Fibroblast of skin of left quadriceps (primary cell): Measurements from ENCODE around the gene RASD1.
"Not testable (repeated sequence)": the region's sequence is repeated elsewhere in the genome, so short reads cannot be mapped to it uniquely, and the experiment has no call there.

Experiments
- DNase-seq, 2 experiments: peaks; one replicate each; pipeline ENCODE4 v3.0.0-alpha.2; 2013; ENCODE audit warnings: low read depth in 2 of 2

Gene RASD1

DNA sequence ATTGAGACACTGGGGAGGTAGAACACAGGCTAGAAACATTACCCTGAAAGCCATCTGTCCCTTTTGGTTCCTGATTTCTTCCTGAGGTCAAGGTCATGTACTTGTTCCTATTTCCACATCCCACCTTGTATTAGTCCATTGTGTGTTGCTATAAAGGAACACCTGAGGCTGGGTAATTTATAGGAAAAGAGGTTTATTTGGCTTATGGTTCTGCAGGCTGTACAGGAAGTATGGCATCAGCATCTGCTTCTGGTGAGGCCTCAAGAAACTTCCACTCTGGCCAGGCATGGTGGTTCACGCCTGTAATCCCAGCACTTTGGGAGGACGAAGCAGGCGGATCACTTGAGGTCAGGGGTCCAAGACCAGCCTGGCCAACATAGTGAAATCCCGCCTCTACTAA lies 26.8 kb downstream of the RASD1 start:
- DNase-seq, result no peak

DNA sequence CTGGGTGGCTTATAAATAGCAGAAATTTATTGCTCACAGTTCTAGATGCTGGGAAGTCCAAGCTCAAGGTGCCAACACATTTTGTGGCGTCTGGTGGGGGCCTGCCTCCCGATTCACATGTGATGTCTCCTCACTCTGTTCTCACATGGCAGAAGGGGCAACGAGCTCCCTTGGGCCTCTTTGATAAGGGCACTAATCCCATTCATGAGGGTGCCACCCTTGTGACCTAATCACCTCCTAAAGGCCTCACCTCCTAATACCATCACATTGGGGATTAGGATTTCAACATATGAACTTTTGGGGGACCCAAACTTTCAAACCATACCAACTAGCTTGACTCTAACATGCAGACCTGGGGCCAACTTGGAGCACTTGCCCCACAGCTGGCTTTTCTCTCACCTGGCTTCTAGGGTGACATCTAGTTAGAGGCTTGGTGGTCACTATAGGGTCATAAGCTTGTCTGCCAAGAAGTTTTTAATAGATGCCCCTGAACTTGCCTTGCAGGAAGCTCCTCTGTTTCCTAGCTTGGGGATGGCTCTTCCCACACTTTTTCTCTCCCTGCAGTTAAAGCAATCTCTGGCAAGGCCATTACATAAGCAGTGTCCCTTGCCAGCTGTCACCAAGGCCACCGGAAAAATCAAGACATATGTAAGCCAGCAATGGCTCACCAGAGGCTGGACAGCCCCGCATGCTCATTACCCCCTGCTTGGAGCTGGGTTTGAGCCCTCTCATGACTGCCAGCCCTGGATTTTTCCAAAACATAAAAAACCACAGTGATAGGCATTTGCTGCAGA lies 27.8 kb downstream of the RASD1 start:
- DNase-seq, result no peak

DNA sequence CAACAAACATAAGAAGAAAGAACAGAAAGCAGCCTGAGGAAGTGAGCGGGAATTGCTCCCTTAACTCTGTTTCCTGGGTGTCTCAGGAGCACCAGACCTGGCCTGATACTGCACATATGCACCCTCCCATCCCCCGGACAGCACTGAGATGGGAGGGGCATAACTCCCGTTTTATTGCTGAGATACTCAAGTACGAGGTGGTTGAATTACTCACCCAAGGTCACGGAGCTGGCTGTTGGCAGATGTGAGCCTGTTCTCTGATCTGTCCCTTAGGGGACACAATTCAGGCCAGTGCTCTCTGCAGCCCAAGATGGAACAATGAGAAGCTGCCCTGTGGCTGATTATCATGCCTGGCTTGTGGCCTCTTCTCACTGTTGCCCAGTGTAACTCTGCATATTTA lies 28.5 kb downstream of the RASD1 start:
- DNase-seq, result no peak

DNA sequence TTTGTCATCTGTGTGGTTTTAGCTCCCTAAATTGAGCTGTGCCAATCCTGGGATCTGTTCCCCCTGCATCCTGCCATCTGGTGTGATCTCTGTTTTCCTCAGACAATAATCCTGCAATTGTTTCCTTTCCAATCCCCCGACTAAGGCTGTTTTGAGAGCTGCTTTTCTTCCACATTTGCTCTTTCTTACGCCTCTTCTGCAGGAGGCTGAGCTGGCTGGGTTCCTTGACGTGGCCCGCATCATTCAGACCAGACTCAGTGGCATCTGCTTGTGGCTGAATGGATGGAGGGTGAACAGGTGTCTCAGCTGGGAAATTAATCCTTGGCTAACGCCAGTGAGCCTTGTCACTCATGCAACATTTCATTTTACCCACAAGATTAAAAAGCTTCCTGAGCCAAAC lies 29.2 kb downstream of the RASD1 start:
- DNase-seq, result no peak

DNA sequence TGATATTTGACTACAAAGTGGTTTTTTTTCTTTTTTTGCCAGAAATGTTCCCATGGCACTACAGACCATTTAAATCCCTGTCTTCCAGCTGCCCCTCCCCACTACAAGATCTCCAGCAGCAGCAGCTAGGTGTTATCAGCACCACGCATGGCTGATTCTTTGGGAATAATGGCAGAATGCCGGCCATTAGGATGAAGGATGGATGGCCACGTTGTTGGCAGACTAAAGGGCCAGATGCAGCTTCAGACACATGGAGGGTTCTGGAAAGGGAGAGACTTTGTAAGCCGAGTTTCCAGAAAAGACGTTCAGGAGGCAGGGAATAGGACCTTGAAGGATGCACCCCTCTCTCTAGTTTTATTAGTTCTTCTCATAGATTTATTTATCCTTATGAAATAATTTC lies 29.7 kb downstream of the RASD1 start:
- no peak for DNase-seq

DNA sequence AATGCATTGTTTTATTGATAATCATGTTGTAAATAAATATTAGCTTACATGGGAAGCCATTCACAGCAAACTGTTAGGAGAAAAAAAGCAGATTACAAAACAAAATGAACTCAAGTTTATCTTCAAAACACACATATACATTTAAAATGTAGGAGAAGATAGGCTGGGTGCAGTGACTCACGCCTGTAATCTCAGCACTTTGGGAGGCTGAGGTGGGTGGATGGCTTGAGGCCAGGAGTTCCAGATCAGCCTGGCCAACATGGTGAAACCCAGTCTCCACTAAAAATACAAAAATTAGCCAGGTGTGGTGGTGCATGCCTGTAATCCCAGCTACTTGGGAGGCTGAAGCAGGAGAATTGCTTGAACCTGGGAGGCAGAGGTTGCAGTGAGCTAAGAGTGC lies 30.3 kb downstream of the RASD1 start:
- not testable (repeated sequence) for DNase-seq

DNA sequence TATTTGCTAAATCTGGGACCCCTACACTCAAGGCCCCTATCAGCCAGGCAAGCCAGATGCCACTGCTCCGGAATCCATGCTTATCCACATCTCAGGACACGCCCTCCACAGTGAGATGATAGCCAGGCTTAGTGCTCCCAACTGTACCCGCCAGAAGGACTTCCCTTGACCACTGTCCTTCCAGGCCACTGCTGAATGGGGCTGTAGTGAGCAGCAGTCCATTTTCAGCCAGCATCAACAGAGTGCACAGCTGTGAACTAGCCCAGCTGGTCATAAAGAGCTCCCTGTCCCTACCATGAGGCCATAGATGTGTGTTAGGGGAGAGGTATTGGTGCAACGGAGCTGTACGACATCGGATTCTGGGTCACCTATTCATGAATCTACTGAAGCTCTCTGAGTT lies 32.4 kb downstream of the RASD1 start:
- DNase-seq, result no peak

DNA sequence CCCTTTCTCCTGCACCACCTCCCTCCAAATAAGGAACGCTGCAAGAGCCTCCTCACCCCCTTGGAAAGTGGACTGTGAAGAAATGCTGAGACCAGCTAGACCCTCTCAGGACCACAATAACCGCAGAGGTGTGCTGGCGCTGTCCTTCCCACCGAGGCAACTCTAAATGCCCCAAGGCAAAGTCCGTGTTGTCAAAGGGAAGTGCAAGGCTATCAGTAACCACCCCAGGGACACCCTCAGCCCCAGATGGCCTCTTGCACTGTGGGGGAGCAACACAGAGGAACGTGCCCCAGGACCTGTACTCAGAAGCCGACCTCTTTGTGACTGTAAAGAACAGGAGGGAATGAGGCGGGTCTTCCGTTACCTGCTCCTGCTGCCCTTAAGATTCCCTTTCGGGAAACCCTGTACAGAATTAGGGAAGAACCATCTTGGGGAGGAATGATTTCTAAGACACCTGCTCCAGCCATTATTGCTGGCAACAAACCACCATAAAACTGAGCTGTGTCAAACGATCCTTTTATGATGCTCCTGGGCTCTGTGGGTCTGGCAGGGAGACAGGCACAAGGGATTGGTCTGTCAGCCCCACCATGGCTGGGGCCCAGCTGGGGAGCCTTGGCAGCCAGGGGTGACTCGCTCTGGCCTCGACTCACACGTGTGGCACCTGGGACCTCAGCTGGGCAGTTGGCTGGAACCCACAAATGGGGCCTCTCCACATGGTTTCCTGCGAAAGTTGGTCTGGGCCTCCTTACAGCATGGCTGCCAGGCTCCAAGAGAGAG lies 34.0 kb downstream of the RASD1 start:
- DNase-seq, result no peak

DNA sequence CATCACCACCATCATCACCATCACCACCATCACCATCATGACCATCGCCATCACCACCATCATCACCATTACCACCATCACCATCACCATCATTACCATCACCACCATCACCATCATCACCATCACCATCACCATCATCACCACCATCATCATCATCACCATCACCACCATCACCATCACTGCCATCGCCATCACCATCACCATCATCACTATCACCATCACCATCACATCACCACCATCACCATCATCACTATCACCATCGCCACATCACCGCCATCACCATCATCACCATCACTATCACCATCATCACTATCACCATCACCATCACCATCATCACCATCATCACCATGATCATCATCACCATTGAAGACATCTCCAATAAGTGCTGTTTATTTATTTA lies 36.2 kb downstream of the RASD1 start:
- no peak for DNase-seq

DNA sequence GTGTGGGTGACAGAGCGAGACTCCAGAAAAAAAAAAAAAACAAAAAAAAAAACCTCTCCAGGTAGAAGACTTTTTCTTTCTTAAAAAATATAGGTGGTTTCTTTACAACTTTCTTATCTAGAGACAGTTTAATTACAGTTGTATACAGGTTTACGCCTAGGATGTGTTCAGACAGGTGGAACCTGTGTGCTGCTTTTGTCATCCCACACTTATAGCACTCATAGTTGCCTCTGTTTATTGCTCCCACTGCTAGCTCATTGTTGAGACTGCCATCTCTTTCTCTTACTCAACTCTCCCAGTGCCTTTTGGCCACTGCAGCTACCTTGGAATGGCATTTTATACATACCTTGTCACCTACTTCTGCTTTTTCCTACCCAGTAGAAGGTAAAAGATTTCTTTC lies 38.5 kb downstream of the RASD1 start:
- no peak for DNase-seq

DNA sequence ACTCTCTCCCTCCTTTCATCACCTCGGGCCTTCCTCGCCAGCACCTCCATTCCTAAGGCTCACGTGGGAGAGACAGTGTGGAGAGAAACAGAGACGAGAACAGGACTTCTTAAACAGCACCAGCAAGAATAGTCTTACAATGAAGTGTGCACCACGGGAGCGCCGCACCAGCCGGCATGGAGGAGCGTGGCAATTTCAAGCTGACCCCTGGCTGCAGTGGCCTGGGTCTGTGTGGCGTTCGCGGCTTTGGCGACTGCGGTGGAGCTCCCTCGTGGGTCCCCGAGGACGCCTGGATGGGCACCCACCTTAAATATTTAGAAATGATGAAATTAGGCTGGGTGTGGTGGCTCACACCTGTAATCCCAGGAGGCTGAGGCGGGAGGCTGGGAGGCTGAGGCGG lies 39.9 kb downstream of the RASD1 start:
- DNase-seq, result no peak

DNA sequence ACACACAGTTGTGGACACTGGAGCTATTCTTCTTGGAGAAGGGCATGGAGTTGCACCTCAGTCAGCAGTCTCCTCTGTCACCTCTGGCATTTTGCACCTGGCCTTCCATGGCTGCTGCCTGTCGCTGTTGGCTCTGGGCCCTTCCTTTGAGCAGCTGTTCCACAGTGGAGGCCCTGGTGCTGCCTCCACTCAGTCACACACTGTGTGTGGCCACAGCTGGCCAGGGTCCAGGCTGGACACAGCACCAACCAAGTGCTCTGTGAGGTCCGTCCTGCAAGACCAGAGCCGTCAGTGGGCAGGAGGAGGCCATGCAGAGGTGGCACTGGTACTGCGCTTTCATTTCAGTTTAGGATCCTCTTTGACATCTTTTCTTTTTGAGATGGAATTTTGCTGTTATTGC lies 41.0 kb downstream of the RASD1 start:
- DNase-seq, result no peak

DNA sequence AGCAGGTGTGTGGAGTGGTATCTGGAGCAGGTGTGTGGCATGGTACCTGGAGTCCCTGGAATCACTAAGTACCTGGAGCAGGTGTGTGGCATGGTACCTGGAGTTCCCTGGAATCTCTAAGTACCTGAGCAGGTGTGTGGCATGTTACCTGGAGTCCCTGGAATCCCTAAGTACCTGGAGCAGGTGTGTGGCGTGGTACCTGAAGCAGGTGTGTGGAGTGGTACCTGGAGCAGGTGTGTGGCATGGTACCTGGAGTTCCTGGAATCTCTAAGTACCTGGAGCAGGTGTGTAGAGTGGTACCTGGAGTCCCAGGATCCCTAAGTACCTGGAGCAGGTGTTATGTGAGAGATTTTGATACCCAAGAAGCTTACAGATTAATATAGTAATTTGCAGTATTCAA lies 41.5 kb downstream of the RASD1 start:
- DNase-seq, result not testable (repeated sequence)

DNA sequence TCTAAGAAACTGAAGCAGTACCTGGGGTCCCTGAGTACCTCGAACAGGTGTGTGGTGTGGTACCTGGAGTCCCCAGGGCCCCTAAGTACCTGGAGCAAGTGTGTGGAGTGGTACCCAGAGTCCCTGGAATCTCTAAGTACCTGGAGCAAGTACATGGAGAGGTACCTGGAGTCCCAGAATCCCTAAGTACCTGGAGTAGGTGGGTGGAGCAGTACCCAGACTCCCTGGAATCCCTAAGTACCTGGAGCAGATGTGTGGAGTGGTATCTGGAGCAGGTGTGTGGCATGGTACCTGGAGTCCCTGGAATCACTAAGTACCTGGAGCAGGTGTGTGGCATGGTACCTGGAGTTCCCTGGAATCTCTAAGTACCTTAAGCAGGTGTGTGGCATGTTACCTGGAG lies 41.9 kb downstream of the RASD1 start:
- DNase-seq, result no peak

DNA sequence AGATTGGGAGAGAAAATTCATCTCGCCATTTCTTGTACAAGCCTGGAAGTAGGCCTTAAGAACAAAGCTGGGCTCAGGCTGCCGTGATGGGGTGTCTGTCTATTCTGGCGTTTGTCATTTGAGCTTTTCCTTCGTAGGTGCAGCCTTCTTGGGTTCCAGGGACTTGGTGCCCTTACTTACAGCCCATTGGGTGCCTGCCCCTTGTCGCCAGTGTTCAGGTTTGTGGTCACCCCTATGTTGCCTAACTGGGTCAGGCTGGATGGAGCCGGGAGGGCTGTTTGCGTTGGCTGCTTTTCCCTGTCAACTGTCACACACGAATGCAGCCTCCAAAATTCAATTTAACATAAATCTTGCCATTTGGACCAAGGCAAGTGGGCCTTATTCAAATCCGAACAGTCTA lies 43.1 kb downstream of the RASD1 start:
- DNase-seq, result no peak

DNA sequence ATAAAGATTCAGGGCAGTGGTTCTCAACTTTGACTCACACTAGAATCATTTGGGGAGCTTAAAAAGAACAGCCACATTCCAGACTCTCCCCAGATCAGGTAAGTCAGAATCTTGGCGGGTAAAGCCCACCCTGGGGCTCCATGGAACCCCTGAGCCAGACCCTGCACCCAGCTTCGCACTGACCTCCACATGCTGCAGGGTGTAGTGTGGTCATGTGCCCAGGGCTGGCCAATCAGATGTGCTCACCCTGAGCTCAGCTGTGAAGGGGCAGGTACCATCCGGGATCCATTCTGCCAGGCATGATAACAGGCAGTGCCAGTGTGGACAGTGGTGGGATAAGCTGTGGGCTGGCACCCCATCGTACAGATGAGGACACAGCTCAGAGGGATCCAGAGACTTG lies 47.5 kb downstream of the RASD1 start:
- DNase-seq, result no peak

DNA sequence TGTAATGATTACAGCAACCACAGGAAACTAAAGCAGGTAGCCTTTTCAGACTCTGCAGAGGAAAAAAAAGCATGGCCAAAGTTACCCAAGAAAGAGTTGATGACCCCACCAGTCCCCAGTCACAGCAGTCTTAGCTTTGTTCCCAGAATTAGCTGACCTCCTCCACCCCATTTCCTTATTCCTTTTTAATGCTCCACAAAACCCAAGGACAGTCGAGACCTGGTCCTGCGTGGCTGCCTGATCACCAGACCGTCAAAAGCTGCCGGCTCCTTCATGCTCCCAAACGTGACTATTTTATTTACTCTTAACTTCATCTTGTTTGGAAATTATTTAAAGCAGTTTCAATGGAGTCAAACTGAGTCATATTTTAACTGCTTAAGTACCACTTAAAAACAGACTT lies 48.1 kb downstream of the RASD1 start:
- no peak for DNase-seq

DNA sequence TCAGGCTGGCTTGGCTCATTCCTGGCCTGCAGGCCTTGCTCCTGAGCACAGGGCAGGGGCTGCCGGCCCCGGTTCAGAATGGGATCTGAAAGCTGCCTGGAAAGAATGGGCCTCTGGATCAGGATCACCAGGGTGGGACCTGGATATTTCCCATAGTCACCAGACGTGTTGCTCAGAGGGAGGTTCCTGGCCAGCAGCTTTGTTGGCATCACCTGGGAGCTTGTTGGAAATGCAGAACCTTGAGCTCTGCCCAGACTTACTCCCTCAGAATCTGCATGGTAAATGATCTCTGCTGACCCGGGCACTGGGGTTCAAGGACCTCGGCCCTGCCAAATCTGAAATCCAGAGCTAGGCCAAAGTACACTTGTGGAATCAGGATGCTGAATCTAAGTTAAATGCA lies 48.9 kb downstream of the RASD1 start:
- no peak for DNase-seq

DNA sequence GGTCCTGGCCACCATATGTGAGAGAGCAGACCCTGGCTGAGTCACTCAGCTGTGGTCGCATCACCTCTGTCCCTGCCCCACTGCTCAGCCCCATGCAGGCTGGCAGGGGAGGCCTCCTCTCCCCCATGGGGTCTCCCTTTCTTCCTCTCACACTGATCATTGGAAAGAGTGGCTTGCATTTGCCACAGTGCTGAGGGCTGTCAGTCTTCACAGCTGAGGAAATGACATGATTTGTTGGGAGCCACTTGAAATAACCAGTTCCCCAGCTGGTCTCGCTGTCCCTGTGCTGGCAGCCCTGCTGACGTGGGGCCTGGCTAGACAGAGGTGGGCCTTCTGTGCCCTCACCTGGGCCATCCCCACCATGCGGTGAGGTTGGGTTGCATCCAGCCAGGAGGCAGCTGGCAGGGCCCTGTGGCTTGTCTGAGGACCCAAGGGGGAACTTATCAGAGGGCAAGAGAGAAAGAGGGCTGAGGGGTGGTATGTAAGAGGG lies 49.5 kb downstream of the RASD1 start:
- DNase-seq, result no peak

DNA sequence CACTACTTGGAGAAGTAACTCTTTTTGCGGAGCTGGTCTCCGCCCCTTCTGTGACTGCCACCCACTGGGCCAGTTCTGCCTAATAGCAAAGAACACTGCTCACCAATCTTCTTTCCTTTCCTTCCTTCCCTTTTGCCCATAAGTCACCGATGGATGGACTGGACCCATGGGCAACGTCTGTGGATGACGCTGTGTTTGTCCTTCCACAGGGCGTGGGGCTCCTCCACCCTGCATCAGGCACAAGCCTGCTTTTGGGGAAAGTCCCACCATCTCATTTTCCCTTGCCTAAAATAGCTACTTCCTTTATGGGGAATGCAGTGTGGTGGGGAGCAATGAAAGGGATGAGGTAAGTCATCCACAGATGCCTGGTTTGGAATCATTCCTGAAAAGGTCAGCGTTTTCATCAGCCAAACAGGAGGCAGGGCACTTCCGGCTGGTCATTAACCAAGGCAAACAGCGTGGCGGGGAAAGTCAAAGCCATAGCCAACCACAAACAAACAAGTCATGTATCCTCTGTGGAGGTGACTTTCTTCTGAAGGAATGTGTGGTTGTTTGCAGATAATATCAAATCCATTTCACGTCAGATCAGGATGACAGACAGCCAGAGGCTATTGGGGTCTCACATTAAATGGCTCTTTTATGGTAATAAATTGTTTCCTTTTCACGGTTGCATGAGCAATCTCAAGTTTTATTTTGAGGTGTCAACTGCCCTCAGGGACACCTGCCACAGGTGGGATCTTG lies 50.1 kb downstream of the RASD1 start:
- DNase-seq, result peak; percentile 59 to 64

DNA sequence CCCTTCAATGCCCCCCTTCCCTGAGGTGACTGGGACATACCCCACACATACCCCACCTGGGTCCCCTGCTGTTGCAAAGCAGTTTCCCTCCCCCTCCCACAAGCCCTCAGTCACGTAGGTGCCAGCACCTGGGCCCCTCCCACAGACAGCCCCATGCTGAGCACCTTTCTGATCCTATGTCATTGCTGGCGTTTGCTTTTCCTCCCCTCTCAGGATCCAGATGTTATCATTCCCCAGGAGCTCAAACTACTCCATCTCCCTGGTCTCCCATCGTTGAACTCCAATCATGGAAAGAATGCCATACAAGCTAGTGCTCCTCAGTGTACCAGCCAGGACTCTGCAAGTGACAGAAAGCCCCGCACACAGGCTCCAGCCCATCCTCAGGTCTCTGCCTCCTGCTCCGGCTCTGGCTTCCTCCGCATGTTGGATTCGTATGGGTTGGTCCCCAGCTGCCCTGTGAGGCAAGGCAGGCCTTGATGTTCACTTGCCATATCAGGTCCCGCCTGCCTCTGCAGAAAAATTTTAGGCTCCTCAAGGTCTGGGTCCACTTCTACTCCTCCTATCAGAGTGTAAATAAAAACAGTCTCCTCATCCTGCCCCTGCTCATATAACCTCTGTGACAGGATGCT lies 50.8 kb downstream of the RASD1 start:
- DNase-seq, result no peak
